ENCODE results near the gene ESR2.

ESR2 gene

DNA sequence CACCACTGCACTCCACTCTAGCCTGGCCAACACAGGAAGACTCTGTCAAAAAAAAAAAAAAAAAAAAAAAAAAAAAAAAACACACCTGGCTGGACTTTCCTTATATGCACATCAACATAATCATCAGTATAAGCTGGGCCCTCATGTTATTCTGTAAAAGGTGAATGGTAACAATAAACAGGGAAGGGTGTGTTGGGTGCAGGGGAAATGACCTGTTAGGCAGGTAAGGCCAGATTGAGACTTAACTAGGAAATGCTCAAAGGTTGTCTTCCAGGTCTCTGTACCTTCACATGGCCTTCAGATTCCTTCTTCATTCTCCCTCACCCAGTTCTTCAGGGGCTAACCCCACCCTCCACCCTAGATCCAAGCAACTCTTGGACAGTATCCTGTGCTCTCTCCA is 47.5 kb downstream of the ESR2 start:
- Histone ChIP-seq H3K27me3 (no peaks in the 10 kb centered on the region), H3K4me3 (ENCODE audit: low read depth in 1 of 2, low read length in 1 of 2) (no peak overlapping the region), H3K4me1 (ENCODE audit: control insufficient read depth in 1 of 2, insufficient read depth in 1 of 2, low read depth in 1 of 2, low read length in 1 of 2) (no peaks in the 10 kb centered on the region), H3K36me3 (no peaks in the 10 kb centered on the region), H3K9me3 (no peaks in the 10 kb centered on the region), H3K27ac (no peak overlapping the region)
- no peak for TF ChIP-seq CTCF (IDR thresholded peaks at IDR 0.05)

- no peak overlapping the region for H3K27ac ChIP-seq
- H3K4me1 ChIP-seq (ENCODE audit: control insufficient read depth in 1 of 2, insufficient read depth in 1 of 2, low read depth in 1 of 2, low read length in 1 of 2): no peaks in the 10 kb centered on the region
- no peaks in the 10 kb centered on the region for H3K27me3 ChIP-seq
- no peaks in the 10 kb centered on the region for H3K36me3 ChIP-seq
- H3K4me3 ChIP-seq (ENCODE audit: low read depth in 1 of 2, low read length in 1 of 2): no peak overlapping the region
- H3K9me3 ChIP-seq: no peaks in the 10 kb centered on the region
- TF ChIP-seq CTCF (IDR thresholded peaks at IDR 0.05): no peak
Observed at GRCh38 chr14:64245491-64245890, 48.7 kb downstream of the ESR2 start.

DNA sequence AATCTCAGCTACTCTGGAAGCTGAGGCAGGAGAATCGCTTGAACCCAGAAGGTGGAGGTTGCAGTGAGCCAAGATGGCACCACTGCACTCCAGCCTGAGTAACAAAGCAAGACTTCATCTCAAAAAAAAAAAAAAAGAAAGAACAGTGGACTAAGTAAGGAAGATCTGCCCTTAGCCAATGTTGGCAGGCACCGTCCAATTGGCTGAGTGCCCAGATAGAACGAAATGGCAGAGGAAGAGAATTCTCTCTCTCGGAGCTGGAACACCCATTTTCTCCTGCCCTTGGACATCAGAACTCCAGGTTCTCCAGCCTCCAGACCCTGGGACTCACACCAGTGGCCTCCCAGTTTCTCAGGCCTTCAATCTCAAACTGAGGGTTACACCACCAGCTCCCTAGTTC is 49.9 kb downstream of the ESR2 start:
- Histone ChIP-seq H3K4me3 (ENCODE audit: low read depth in 1 of 2, low read length in 1 of 2) (no peak overlapping the region), H3K9me3 (no peaks in the 10 kb centered on the region), H3K4me1 (ENCODE audit: control insufficient read depth in 1 of 2, insufficient read depth in 1 of 2, low read depth in 1 of 2, low read length in 1 of 2) (no peaks in the 10 kb centered on the region), H3K36me3 (no peaks in the 10 kb centered on the region), H3K27me3 (peaks cover 4% of the 10 kb centered on the region), H3K27ac (no peak overlapping the region)
- no peak for TF ChIP-seq CTCF (IDR thresholded peaks at IDR 0.05)

GRCh38 chr14:64238631-64239030 is 55.5 kb downstream of the ESR2 start:
- H3K4me3 ChIP-seq (ENCODE audit: low read depth in 1 of 2, low read length in 1 of 2): no peak overlapping the region
- no peak for TF ChIP-seq CTCF (IDR thresholded peaks at IDR 0.05)
- H3K36me3 ChIP-seq: peaks cover 1% of the 10 kb centered on the region
- peaks cover 9% of the 10 kb centered on the region for H3K27me3 ChIP-seq
- no peaks in the 10 kb centered on the region for H3K4me1 ChIP-seq (ENCODE audit: control insufficient read depth in 1 of 2, insufficient read depth in 1 of 2, low read depth in 1 of 2, low read length in 1 of 2)
- H3K9me3 ChIP-seq: no peaks in the 10 kb centered on the region
- no peak overlapping the region for H3K27ac ChIP-seq

- no peak overlapping the region for H3K4me3 ChIP-seq (ENCODE audit: low read depth in 1 of 2, low read length in 1 of 2)
- peaks cover 9% of the 10 kb centered on the region for H3K27me3 ChIP-seq
- no peak for TF ChIP-seq CTCF (IDR thresholded peaks at IDR 0.05)
- peaks cover 7% of the 10 kb centered on the region for H3K36me3 ChIP-seq
- H3K27ac ChIP-seq: no peak overlapping the region
- no peaks in the 10 kb centered on the region for H3K4me1 ChIP-seq (ENCODE audit: control insufficient read depth in 1 of 2, insufficient read depth in 1 of 2, low read depth in 1 of 2, low read length in 1 of 2)
- no peaks in the 10 kb centered on the region for H3K9me3 ChIP-seq
Observed at GRCh38 chr14:64238049-64238448, 56.1 kb downstream of the ESR2 start.

Measured in neutrophil (primary cell).